ENCODE results near the gene AFF1. TPM values are rescaled to one million over a fixed set of nuclear protein-coding genes. Genes with fewer than 3 reads are reported as not detected.

The AFF1 gene
- total RNA-seq, 6 experiments from 2014 or later = 23.8 to 39.6 (median 34.9) TPM

DNA sequence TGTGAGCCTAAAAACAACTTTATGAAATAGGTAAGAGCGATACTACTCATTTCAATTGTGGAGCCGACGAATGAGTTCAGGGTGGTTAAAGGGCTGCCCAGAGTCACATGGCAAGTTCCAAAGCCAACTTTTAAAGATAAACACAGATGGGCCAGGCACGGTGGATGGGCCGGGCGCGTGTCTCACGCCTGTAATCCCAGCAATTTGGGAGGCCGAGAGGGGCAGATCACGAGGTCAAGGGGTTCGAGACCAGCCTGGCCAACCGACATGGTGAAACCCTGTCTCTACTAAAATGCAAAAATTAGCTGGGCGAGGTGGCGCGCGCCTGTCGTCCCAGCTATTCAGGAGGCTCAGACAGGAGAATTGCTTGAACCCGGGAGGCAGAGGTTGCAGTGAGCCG, 41.7 kb upstream of the AFF1 start:
- WGBS (ENCODE audit: insufficient coverage, low coverage, low lambda C conversion rate, missing lambda C conversion rate) = 88% methylated on average over 15 of the region's 19 CpGs
- no peak overlapping the region for H3K4me3 ChIP-seq
- no peaks in the 10 kb centered on the region for H3K4me1 ChIP-seq
- no peaks in the 10 kb centered on the region for H3K27me3 ChIP-seq
- H3K36me3 ChIP-seq = no peaks in the 10 kb centered on the region
- TF ChIP-seq, protein P1, sequence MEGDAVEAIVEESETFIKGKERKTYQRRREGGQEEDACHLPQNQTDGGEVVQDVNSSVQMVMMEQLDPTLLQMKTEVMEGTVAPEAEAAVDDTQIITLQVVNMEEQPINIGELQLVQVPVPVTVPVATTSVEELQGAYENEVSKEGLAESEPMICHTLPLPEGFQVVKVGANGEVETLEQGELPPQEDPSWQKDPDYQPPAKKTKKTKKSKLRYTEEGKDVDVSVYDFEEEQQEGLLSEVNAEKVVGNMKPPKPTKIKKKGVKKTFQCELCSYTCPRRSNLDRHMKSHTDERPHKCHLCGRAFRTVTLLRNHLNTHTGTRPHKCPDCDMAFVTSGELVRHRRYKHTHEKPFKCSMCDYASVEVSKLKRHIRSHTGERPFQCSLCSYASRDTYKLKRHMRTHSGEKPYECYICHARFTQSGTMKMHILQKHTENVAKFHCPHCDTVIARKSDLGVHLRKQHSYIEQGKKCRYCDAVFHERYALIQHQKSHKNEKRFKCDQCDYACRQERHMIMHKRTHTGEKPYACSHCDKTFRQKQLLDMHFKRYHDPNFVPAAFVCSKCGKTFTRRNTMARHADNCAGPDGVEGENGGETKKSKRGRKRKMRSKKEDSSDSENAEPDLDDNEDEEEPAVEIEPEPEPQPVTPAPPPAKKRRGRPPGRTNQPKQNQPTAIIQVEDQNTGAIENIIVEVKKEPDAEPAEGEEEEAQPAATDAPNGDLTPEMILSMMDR (IDR thresholded peaks at IDR 0.05) = no peak
- TF ChIP-seq POLR2A (IDR thresholded peaks at IDR 0.05) = no peak
- no peaks in the 10 kb centered on the region for H3K9me3 ChIP-seq
- intact Hi-C loops (cut with DNase I) = loop anchor here in 1 of 2 donors (10.0 kb wide), 1 partner anchor 398 kb away; no protein-coding TSS in a partner anchor
- DNase-seq (peak in 1 of 3 donors; percentile 46), ATAC-seq (no peak)
- H3K27ac ChIP-seq = no peak overlapping the region

DNA sequence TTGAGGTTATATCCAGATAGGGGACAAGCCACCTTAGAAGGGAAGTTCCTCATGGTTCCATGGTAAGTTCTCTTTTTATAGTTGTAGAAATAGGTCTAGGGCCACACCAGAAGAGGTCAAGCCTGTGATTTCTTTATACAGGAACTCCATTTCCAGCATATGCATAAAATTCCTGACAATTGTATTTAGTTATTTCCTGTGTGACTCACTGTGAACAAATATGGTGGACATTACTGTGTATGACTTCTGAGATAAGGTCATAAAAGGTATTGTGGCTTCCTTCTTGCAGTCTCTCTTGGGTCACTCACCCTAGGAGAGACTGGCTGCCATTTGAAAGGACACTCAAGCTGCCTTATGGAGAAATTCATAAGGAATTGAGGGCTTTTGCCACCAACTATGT, 40.4 kb upstream of the AFF1 start:
- Histone ChIP-seq H3K27ac (no peak overlapping the region), H3K9me3 (no peaks in the 10 kb centered on the region), H3K4me1 (no peaks in the 10 kb centered on the region), H3K36me3 (no peaks in the 10 kb centered on the region), H3K27me3 (no peaks in the 10 kb centered on the region), H3K4me3 (no peak overlapping the region)
- ATAC-seq = no peak
- no peak for TF ChIP-seq POLR2A (IDR thresholded peaks at IDR 0.05)
- TF ChIP-seq, protein P1 (IDR thresholded peaks at IDR 0.05) = no peak
- intact Hi-C loops (cut with DNase I) = loop anchor here in 1 of 2 donors (10.0 kb wide), 1 partner anchor 400 kb away; no protein-coding TSS in a partner anchor
- no peak for DNase-seq

DNA sequence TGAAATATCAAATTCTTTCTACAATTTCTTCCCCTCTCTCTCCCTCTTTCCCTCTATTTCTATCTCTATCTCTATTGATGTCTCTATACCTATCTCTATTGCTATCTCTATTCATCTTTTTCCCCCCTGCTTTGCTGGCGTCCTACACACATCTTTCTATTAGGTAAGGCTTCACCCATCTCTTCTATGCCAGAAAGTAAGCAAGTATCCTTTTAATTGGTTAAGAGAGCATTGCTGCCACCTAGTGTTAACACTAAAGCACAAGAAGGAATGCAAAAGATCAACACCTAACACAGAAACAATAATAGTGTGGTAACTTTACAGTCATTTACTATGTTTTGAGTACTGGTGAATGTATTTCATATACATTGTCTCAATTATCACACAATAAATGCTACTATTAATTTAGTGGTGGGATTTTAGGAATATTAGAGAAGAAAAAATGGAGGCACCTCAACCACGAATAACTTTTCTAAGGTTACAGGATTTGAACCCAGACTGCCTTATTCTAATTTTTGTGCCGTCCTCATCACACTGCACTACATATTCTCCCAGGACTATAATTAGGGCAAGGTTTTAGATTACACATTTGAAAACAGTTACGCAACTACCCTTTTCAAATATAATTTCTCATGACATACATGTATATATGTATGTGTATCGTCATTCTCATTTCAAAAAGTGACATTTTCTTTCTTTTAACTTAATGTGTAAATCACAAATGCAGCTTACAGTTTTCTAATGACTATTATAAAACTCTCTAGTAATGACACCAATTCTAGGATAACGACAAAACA, 38.9 kb upstream of the AFF1 start:
- no peak overlapping the region for H3K27ac ChIP-seq
- no peak for DNase-seq
- whole genome bisulfite sequencing (ENCODE audit: insufficient coverage, low coverage, low lambda C conversion rate, missing lambda C conversion rate) = 67% methylated on average over 6 of the region's 6 CpGs
- no peaks in the 10 kb centered on the region for H3K9me3 ChIP-seq
- H3K4me3 ChIP-seq = no peak overlapping the region
- H3K36me3 ChIP-seq = no peaks in the 10 kb centered on the region
- TF ChIP-seq, protein P1 (IDR thresholded peaks at IDR 0.05) = peak; percentile 75 to 81 (median 76)
- no peak for TF ChIP-seq POLR2A (IDR thresholded peaks at IDR 0.05)
- H3K4me1 ChIP-seq = no peaks in the 10 kb centered on the region
- H3K27me3 ChIP-seq = no peaks in the 10 kb centered on the region
- ATAC-seq = peak; percentile 56 to 70 (median 66)
- intact Hi-C loops (cut with DNase I) = loop anchor here (5.0 to 10.0 kb wide), 2 partner anchors 401 to 404 kb away; no protein-coding TSS in a partner anchor

DNA sequence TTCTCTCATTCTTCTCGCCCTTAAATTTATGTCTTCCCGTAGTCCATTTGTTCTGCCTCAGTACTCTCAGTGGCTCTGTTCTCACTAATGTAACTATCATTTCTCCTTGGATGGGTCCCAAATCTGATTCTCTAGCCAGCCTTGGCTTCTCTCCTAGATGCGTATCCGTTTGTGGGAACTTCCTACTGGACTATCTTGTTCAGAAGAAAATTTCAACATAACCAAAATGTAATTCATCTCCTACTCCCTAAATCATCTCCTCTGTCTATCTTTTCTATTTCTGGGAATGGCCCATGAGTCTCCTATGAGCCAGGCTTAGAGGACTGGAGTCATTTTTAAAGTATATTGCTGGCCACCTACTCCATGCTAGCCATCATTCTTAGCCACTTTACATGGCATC, 38.2 kb upstream of the AFF1 start:
- Histone ChIP-seq H3K9me3 (no peaks in the 10 kb centered on the region), H3K4me3 (no peak overlapping the region), H3K27me3 (no peaks in the 10 kb centered on the region), H3K36me3 (no peaks in the 10 kb centered on the region), H3K4me1 (no peaks in the 10 kb centered on the region), H3K27ac (no peak overlapping the region)
- intact Hi-C loops (cut with DNase I) = loop anchor here (5.0 to 10.0 kb wide), 2 partner anchors 402 to 404 kb away; no protein-coding TSS in a partner anchor
- TF ChIP-seq, protein P1 (IDR thresholded peaks at IDR 0.05) = no peak
- no peak for TF ChIP-seq POLR2A (IDR thresholded peaks at IDR 0.05)
- 42% methylated on average over 4 of the region's 4 CpGs for WGBS (ENCODE audit: insufficient coverage, low coverage, low lambda C conversion rate, missing lambda C conversion rate)
- no peak for DNase-seq
- no peak for ATAC-seq
